GM21723 (cell line): ENCODE results near the gene IFT43.

Experiments used
- ATAC-seq: cut with Tn5 transposase; IDR thresholded peaks from one replicate; pipeline ENCODE4 v1.9.1; 2021; ENCODE audit warnings: mild to moderate bottlenecking, moderate library complexity; ENCODE audit not compliant: unreplicated experiment

IFT43 gene

DNA sequence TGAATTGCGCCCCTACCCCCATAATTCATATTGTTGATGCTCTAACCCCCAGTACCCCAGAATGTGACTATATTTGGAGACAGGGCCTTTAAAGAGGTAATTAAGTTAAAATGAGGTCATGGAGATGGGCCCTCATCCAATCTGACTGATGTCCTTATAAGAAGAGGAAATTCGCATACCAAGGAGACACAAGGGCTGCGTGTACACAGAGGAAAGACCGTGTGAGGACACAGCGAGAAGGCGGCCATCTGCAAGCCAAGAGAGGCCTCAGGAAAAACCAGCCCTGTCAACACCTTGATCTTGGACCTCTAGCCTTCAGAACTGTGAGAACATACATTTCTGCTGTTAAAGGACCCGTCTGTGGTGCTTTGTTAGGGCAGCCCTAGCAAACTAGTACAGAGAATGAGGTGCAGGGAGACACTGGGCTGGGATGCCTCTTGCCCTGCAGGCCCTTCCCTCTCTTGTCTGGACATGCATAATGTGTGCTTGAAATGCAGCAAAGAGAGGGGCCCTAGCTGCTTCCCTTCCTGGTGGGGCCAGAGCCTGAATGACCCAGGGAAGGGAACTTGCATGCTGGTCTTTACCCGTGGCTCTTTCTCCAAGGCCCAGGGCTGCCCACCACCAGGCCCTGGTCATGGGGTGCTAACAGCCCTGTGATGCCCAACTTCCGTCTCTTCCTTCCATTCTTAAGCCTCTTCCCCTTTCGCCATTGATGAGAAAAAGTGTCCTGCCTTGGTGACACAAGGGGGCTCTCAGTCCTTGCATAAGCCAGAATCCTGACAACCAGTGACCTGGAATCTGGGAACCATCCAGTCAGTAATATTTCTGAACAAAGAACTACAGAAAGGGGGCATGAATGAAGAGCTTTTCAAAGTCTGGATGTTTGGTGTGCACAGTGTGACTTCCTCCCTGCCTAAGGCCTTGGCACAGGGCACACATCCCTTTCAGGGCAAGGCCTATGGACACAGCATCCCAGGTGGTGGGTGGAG is 116.1 kb downstream of the IFT43 start:
- ATAC-seq = no peak

DNA sequence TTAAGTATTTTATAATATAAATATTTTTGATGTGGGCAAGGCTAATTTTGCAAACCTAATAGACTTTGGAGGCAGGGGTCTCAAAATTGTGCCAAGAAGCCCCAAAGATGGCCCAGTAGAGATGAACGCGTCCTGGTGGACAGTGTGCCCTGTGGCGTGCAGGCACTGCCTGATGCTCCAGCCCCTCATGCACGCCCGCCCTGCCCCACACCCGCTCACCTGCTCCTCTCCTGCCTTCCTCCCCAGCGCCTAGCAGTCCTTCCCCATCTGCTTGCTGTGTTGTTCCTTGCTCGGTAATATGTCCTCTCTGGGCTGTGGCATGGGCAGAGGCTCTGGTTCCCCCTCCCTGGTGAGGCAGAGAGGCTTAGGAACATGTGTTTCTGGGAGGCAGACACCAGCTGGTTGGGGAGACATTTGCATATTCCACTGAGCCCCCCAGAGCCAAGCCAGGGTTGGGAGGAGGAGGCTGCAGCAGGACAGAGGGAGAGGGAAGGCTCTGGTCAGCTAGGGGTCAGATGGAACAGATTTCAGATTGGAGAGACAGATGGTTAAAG is 119.3 kb downstream of the IFT43 start:
- ATAC-seq = no peak

DNA sequence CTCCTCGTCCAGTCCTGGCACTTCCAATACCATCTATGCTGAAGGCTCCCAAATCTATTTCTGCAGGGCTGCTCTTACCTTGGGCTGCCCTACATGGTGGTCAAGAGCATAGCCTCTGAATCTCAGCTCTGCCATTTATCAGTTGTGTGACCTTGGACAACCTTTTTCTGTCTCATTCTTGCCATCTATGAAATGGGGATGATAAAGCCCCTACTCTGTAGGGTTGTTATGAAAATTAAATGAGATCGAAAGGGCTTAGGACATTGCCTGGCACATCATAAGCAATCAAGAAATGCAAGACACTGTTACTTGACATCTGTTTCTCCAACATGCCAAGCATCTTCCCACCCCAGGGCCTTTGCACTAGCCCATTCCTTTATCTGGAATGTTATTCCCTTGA is 120.6 kb downstream of the IFT43 start:
- no peak for ATAC-seq

DNA sequence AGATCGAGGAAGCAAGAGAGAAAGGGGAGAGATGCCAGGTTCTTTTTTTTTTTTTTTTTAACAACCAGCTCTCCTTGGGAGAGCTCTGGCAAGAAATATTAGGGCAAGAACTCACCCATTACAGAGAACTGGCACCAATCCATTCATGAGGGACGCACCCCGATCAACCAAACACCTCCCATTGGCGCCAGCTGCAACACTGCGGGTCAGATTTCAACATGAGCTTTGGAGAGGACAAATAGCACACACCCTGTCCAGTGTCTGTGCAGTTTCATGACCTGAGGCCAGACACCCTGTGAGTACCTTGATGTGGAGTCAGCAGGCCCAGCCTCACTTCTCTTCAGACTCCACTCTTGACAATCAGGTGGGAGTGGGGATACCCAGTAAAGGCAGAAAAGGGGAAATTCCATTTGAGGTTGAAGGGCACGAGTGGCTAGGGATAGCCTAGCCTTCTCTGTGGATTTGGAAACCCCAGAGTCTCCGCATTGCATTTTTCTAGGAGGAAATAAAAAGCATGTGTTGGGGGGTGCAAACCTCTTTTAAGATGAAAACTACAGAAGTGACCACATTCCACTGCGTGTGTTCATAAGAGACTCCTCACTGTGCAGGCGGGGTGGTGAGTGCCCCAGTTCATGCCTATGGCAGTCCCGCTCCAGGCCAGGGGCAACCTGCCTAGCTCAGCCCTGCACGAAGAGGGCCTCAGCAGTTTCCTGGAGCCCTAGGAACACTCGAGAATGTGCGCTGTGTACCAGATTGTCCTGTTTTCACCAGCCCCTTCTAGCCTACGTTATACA is 123.7 kb downstream of the IFT43 start:
- no peak for ATAC-seq

DNA sequence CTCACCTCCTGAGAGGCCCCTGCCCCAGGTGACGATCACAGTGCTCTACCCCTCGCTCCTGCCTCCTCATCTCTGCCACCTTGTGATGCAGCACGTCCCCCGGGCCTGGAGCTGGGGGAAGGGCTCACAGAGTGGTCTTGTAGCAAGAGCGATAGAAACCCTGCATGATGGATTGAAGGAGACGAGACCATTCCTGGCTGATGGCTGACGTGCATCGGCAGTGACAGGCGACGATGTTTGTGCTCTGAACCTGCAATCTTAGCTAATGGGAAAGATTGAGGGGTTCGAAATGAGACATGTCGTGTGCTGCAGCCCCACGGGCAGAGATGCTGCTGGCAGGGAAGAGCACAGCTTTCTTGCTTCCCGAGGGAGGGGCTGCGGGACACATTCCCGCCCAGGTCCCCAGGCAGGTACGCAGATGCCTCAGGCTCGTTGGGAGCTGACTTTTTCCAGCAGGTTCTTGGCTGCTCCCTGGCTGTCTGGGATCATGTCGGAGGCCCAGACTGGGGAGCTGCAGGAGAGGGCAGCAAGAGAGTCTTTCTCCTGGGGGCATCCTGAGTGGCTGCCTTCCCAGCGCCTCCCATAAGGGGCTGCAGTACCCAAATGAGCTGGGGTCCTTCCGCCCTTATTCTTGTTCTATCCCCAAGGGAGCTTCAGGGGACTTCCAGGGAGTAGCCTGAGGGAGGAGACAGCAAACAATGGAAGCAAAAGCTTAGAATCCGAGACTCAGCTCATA is 127.5 kb downstream of the IFT43 start:
- ATAC-seq = no peak

DNA sequence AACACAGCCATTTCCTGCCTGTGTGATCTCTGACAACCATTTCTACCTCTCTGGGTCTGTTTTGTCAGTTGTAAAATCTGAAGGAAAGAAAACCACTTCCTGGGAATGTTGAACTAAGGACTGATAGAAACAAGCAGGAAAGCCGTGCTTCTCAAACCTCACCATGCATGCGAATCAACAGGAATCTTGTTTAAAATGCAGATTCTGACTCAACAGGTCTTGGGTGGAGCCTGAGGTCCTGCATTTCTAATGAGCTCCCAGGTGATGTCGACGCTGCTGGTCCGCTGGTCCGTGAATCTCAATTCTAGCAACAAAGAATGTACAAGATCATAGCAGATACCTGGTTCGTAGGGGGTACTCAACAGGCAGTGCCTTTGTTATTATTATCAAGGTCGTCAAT is 128.1 kb downstream of the IFT43 start:
- no peak for ATAC-seq

DNA sequence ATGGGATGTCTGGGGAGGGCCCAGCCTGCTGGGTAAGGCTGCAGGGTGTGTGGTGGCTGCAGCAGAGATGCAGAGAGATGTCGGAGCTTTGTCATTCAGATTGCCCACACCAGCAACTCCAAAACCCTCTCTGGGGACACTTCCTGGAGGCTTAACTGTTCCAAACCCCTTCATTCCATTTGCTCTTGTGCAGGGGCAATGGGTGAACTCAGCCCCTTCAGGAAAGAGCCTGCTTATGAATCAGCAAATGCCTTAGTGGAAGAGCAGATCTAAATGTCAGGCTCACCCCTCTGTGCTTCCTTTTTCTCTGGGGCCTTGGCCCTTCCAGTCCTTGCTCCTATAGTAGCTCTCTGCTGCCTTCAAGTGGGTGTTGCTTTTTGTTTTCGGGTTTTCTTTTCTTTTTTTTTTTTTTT is 129.5 kb downstream of the IFT43 start:
- no peak for ATAC-seq

DNA sequence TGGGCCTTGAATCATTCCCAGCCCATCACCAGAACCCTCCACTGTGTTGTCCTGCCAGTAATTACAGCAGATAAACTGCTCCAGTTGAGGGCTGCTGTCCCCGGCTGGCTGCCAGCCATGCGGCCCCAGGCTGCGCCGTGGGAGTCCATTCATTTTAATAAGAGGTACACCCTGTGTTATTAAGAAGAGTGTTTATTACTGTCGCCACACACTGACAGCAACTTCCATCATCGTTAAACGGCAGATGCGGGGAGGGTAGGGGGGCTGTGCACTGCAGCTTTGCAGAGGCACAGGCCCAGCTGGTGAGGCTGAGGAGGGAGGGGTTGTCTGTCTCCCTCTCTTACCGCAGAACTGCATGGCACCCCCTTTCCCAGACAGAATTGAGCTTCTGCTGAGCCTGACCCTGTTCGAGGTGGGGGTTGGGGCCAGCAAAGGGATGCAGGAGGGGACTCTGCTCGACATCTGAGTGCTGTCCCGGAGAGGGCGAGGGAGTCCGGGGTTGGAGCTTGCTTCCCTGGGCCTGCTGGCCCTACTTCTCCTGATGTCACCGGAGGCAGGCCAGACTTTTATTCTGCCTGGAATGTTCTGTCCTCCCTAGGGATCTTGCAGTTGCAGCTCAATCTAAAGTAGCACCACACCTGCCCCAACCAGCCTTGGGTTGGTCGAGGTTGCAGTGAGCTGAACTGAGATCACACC is 132.4 kb downstream of the IFT43 start:
- no peak for ATAC-seq

DNA sequence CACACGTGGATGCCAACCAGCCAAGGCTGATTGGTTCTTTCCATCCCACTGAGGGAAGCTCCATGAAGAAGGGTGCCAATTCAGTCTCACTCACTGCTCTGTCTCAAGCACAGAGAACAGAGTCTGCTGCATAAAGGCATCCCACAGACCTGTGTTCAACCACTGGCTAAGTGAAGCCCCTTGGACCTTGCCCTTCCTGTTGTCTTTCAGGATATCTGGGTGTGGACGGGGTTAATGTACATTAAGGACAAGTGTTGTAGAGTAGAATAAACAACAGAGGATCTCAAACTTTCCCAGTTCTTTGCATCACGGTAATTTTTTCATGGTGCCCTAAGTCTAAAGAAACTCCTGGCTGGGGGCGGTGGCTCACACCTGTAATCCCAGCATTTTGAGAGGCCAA is 133.0 kb downstream of the IFT43 start:
- no peak for ATAC-seq

DNA sequence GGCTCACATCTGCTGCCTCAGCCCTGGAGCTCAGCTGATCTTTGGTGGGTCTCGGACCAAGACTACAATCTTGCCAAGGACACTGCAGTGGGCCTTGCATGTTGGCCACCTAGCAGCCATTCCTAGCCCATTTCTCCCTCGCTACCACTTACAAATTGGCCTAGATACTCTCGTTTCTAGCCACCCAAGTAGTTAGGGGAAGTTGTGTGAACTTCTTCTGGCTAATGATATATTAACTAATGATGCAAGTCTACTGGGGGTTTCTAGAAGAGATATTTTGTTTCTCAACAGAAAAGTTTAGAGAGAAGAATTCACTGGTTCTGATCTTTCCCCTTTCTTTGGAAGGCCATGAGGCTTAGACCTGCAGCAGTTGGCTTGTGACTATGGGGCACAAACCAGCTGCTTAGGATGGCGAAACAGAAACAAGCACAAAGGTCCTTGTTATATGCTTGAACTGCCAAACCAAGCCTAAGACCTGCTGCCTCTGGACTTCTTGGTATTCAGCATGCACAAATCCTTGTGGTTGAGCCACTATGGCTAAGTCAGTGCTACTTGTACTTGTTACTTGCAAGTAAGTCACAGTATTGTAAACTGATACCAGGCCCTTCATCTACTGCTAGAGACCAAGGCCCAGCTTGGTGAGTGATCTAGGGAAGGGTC is 135.7 kb downstream of the IFT43 start:
- ATAC-seq = no peak

DNA sequence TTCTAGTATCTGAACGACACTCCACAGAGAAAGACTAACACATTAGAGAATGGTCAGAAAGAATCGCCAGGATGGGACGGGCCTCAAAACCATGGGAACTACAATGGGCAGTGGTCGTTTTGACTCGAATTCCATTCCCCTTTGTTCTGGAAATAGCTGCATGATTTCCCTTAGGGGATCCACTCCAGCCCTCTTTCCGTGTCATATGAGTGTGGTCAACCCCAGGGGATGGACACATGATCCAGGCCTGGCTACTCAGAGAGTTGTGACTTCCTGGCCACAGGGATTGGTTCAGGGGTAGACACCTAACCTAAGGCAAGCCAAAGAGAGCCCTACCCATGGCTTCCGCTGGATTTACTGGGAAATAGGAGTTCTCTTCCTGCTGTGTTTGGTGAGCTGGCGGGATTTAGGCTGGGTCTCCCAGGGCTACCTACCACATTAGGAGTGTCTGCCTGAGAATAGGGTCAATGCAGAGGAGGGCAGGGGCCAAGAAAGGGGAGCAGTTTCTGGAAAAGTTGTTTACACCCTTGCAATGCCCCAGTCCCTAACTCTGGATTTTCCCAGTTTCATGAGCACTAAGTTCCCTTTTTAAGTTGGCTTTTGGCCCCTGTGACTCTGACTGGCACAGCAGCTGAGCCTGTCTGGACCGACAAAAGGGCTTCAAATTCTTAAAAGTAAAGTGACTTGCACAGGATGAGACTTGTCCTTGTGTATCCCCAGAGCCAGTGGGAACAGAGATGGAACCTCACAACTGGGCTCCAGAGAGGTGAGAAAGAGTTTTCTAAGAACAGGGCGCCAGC is 138.1 kb downstream of the IFT43 start:
- ATAC-seq = no peak

DNA sequence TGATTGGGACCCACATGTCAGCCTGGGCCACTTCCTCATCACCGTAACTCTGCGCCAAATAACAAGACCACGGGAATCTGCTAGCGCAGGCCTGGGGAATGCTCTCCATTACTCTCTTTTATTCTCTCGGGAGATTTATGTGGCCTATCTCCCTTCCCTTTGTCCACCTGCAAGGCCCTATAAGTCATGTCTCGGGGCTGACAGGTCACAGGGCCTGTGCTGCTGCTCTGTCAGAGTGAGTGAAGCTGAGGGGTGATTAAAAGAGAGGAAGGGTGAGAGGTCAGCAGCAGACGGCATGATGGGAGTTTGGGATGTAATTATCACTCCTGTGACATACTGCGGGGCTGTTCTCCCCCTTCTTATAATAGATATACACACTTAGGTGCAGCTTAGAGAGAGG is 139.9 kb downstream of the IFT43 start:
- ATAC-seq = no peak

DNA sequence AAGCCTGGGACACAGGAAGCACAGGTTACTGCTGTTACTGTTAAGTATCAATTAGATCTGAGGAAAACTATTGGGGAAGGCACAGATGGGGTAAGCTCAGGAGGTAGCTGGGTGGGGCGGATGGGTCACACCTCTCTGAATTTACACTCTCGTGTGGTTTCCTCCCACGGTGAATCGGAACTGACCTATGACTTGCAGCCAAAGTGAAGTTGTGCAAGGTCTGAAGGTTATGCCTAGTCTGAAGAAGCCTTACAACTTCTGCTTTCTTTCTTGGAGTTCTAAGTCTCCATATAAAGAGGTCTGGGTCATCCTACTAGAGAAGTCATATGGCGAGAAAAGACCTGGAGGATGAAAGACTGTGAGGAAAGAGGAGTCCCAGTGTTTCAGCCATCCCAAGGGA is 140.5 kb downstream of the IFT43 start:
- no peak for ATAC-seq

DNA sequence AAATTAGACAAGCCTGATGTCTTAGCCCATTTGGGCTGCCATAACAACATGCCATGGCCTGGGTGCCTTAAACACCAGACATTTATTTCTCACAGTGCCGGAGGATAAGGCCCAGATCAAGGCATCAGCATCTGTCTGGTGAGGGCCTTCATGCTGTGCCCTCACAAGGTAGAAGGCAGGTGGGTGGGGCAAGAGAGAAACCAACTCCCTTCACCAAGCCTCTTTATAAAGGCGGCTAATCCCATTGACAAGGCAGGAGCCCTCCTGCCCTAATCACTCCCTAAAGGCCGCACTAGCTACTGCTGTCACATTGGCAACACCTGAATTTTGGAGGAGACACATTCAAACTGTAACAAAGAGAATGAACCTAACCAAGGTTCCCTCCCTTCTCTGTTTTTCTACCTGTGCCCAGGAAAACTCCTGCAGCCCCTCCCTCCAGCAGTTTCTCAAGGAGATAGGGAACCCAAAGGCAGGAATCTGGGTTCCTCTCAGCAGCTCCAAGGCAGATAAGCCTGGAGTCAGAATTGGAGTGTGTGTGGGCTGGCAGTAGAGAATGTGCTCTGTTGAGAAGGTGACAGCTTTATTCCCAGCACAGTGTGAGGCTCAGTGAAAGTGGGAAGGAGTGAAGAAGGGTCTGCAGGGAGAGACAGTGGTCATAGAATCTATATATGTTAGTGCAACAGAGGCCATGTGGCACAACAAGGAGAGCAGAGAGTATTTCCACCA is 144.5 kb downstream of the IFT43 start:
- no peak for ATAC-seq

DNA sequence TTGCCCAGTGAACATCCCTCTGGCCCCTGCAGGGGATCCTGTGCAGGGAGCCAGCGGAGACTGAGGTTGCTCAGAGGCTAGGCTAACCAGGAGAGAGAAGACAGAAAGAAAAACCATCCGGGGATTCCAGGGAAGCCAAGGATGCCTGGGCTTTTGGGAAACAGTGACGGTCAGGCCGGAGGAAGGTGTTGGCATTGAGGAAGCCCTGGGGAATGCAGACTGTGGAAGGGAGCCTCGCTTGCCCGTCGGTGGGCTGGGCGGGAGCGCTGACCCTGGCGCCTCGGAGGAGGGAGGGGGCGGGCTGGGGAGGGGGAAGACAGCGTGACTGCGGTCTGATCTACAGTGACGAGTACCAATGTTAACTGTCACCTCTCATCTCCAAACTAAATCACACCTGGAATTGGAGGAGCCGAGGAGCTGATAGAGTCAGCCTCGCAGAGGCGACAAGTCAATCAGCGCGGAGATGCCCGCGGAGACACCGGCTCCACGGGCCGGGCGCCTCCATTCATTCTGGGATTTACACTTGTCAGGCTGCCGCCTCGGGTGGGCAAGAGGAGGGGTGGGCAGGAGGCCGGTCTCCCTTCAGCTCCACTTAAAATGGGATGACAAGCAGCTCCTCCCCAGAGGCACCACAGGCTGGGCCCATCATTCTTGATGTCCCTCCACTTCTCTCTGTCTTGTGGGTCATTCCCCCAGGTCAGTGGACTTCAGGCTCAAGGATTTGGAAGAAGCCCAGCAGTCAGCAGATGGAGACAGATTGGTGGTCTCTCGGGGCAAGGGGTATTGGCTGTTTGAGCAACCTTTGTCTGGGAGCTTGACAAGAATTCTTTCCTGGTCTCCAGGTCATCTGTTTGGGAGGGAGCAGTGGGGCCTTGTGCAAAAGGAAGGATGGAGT is 145.8 kb downstream of the IFT43 start:
- ATAC-seq = no peak

DNA sequence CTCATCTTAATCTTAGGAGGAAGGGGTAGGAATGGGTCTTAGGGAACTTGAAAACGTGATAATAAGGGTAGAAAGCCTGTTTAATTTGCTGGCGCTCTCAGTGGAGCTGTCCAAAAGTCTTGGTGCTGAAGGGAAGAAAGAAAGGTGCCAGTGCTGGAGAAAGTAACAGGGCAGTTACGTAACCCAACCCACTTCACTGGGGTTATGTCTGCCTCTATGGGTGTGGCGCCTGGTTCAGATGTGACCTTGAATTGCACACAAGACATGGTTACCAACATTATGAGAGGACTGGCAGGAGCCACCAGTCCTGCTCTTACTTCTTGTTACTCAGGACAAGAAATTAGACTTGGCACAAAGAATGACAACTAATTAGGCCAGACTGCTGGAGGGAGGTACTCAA is 147.5 kb downstream of the IFT43 start:
- no peak for ATAC-seq
